Mesenchymal stem cell (in vitro differentiated cells and primary cell): ENCODE measurements around the gene SRPK2.
"Not testable (repeated sequence)": the region's sequence is repeated elsewhere in the genome, so short reads cannot be mapped to it uniquely, and the experiment has no call there.

Source experiments
- DNase-seq: peaks from one replicate; pipeline ENCODE4 v3.0.0-alpha.2; 2013
- H2AFZ ChIP-seq: one replicate; pipeline ENCODE4 v1.6.1; 2013; ENCODE audit warnings: low read depth, mild to moderate bottlenecking, control low read depth, inconsistent platforms, low read length, moderate library complexity
- H2AK5ac ChIP-seq: 2 replicates; pipeline ENCODE4 v1.6.1; 2013; ENCODE audit warnings: low read length, moderate library complexity, mild to moderate bottlenecking, inconsistent platforms; ENCODE audit not compliant: severe bottlenecking
- H2BK120ac ChIP-seq: one replicate; pipeline ENCODE4 v1.6.1; 2013; ENCODE audit warnings: low read depth, mild to moderate bottlenecking, inconsistent platforms, low read length, moderate library complexity
- H2BK12ac ChIP-seq, 2 experiments: one replicate each; pipeline ENCODE4 v1.6.1; 2013; ENCODE audit warnings: inconsistent platforms in 2 of 2, low read length in 2 of 2, mild to moderate bottlenecking in 2 of 2, moderate library complexity in 2 of 2, control low read depth in 1 of 2
- H2BK15ac ChIP-seq: one replicate; pipeline ENCODE4 v1.6.1; 2013; ENCODE audit warnings: mild to moderate bottlenecking, low read depth, inconsistent platforms; ENCODE audit not compliant: poor library complexity, severe bottlenecking
- H2BK5ac ChIP-seq: 2 replicates; pipeline ENCODE4 v1.6.1; 2013; ENCODE audit warnings: low read depth, mild to moderate bottlenecking, low read length, control low read depth, inconsistent platforms; ENCODE audit not compliant: poor library complexity, severe bottlenecking
- H3K14ac ChIP-seq, 2 experiments: one replicate each; pipeline ENCODE4 v1.6.1; 2013; ENCODE audit warnings: inconsistent platforms in 2 of 2, low read length in 2 of 2, control low read depth in 1 of 2, mild to moderate bottlenecking in 1 of 2, moderate library complexity in 1 of 2
- H3K18ac ChIP-seq, 2 experiments: one replicate each; pipeline ENCODE4 v1.6.1; 2013; ENCODE audit warnings: inconsistent platforms in 2 of 2, low read length in 2 of 2, control low read depth in 1 of 2, low read depth in 1 of 2, mild to moderate bottlenecking in 1 of 2
- H3K23ac ChIP-seq, 2 experiments: one replicate each; pipeline ENCODE4 v1.6.1; 2013; ENCODE audit warnings: inconsistent platforms in 2 of 2, low read length in 2 of 2, mild to moderate bottlenecking in 2 of 2, moderate library complexity in 2 of 2, control low read depth in 1 of 2
- H3K27ac ChIP-seq: 2 replicates; pipeline ENCODE4 v1.5.1; 2013; ENCODE audit warnings: mild to moderate bottlenecking, moderate library complexity, low read length, control low read depth, inconsistent platforms; ENCODE audit not compliant: poor library complexity, severe bottlenecking
- H3K27me3 ChIP-seq, 2 experiments: 2 replicates each; pipeline versions ENCODE4 v1.6.1 to v1.7.0; 2013; ENCODE audit warnings: low read length in 2 of 2, mild to moderate bottlenecking in 2 of 2, moderate library complexity in 2 of 2, control low read depth in 1 of 2, inconsistent platforms in 1 of 2; ENCODE audit not compliant: control insufficient read depth in 1 of 2, insufficient read depth in 1 of 2
- H3K36me3 ChIP-seq, 2 experiments: 2 replicates each; pipeline versions ENCODE4 v1.6.1 to v1.7.0; 2013; ENCODE audit warnings: low read length in 2 of 2, control low read depth in 1 of 2, inconsistent platforms in 1 of 2, low read depth in 1 of 2, mild to moderate bottlenecking in 1 of 2; ENCODE audit not compliant: insufficient read depth in 2 of 2, control insufficient read depth in 1 of 2
- H3K4ac ChIP-seq, 2 experiments: one replicate each; pipeline ENCODE4 v1.6.1; 2013; ENCODE audit warnings: inconsistent platforms in 2 of 2, low read length in 2 of 2, mild to moderate bottlenecking in 2 of 2, moderate library complexity in 2 of 2, control low read depth in 1 of 2, low read depth in 1 of 2
- H3K4me1 ChIP-seq: 2 replicates; pipeline ENCODE4 v1.6.1; 2013; ENCODE audit warnings: low read depth, low read length, control low read depth; ENCODE audit not compliant: control insufficient read depth, insufficient read depth
- H3K4me2 ChIP-seq: 2 replicates; pipeline ENCODE4 v1.6.1; 2013; ENCODE audit warnings: low read length, mild to moderate bottlenecking, inconsistent platforms; ENCODE audit not compliant: poor library complexity, severe bottlenecking
- H3K4me3 ChIP-seq, 2 experiments: 2 replicates each; pipeline versions ENCODE4 v1.5.1 to v1.7.0; 2013; ENCODE audit warnings: low read length in 2 of 2, mild to moderate bottlenecking in 2 of 2, control low read depth in 1 of 2, low read depth in 1 of 2; ENCODE audit not compliant: insufficient read depth in 1 of 2
- H3K79me1 ChIP-seq: replicated peaks from 2 replicates; pipeline ENCODE4 v1.6.1; 2013; ENCODE audit warnings: mild to moderate bottlenecking, control low read depth, low read length, inconsistent platforms; ENCODE audit not compliant: poor library complexity, severe bottlenecking
- H3K9ac ChIP-seq: 2 replicates; pipeline ENCODE4 v1.7.0; 2013; ENCODE audit warnings: mild to moderate bottlenecking, low read length, moderate library complexity
- H3K9me3 ChIP-seq: 2 replicates; pipeline ENCODE4 v1.7.0; 2013; ENCODE audit warnings: mild to moderate bottlenecking, low read length; ENCODE audit not compliant: control insufficient read depth
- H4K8ac ChIP-seq: one replicate; pipeline ENCODE4 v1.6.1; 2013; ENCODE audit warnings: inconsistent platforms, mild to moderate bottlenecking, low read length, moderate library complexity
- H4K91ac ChIP-seq: one replicate; pipeline ENCODE4 v1.6.1; 2013; ENCODE audit warnings: mild to moderate bottlenecking, low read length, inconsistent platforms
- WGBS: methylation state at CpG from one replicate; pipeline ENCODE4 v1.1.7; 2013; ENCODE audit warnings: mixed read lengths; 5-methylcytosine and 5-hydroxymethylcytosine counted together

The SRPK2 gene

GRCh38 chr7:105426606-105427146, 38.0 kb upstream of the SRPK2 start:
- peaks cover 15% of the 10 kb centered on the region for H3K4me1 ChIP-seq
- no peak overlapping the region for H3K23ac ChIP-seq
- no peak overlapping the region for H3K14ac ChIP-seq
- no peaks in the 10 kb centered on the region for H3K79me1 ChIP-seq
- H2BK12ac ChIP-seq: no peak overlapping the region
- H3K4me3 ChIP-seq: no peak overlapping the region
- no peaks in the 10 kb centered on the region for H3K9me3 ChIP-seq
- no peaks in the 10 kb centered on the region for H3K36me3 ChIP-seq
- WGBS: 100% methylated on average over 1 of the region's 2 CpGs
- H4K8ac ChIP-seq: no peak overlapping the region
- H3K4ac ChIP-seq: no peak overlapping the region
- H3K18ac ChIP-seq: no peak overlapping the region
- no peak overlapping the region for H3K9ac ChIP-seq
- H2AFZ ChIP-seq: no peak overlapping the region
- H2BK15ac ChIP-seq: no peak overlapping the region
- no peak overlapping the region for H4K91ac ChIP-seq
- no peak overlapping the region for H2BK120ac ChIP-seq
- no peak overlapping the region for H2AK5ac ChIP-seq
- no peak for DNase-seq
- H2BK5ac ChIP-seq: no peak overlapping the region
- no peaks in the 10 kb centered on the region for H3K27me3 ChIP-seq
- peak overlapping the region; percentile 84 for H3K27ac ChIP-seq
- H3K4me2 ChIP-seq: no peak overlapping the region

DNA sequence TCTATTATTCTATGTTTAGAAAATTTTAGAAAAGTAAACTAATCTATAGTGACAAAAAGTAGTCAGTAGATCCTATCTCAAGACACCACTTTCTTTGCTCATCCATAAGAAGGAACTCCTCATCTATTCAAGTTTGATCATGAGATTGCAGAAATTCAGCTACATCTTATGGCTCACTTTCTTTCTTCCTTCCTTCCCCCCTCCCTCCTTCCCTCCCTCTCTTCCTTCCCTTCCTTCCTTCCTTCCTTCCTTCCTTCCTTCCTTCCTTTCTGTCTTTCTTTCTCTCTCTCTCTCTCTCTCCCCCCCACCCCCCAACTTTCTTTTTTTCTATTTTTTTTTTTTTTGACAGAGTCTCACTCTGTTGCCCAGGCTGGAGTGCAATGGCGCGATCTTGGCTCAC, 35.3 kb upstream of the SRPK2 start:
- H3K79me1 ChIP-seq: no peaks in the 10 kb centered on the region
- 100% methylated on average over 2 of the region's 2 CpGs for WGBS
- no peak overlapping the region for H3K4me3 ChIP-seq
- H2AFZ ChIP-seq: no peak overlapping the region
- H2BK120ac ChIP-seq: no peak overlapping the region
- no peak overlapping the region for H2BK15ac ChIP-seq
- no peak overlapping the region for H3K9ac ChIP-seq
- H3K4me1 ChIP-seq: peaks cover 6% of the 10 kb centered on the region
- DNase-seq: no peak
- H3K23ac ChIP-seq: no peak overlapping the region
- no peak overlapping the region for H3K14ac ChIP-seq
- H3K27me3 ChIP-seq: peaks cover 0 to 3% of the 10 kb centered on the region in 2 experiments
- H2AK5ac ChIP-seq: no peak overlapping the region
- H4K8ac ChIP-seq: no peak overlapping the region
- no peak overlapping the region for H3K4ac ChIP-seq
- H4K91ac ChIP-seq: no peak overlapping the region
- H3K4me2 ChIP-seq: no peak overlapping the region
- no peaks in the 10 kb centered on the region for H3K36me3 ChIP-seq
- no peaks in the 10 kb centered on the region for H3K9me3 ChIP-seq
- no peak overlapping the region for H3K18ac ChIP-seq
- H2BK12ac ChIP-seq: no peak overlapping the region
- H2BK5ac ChIP-seq: no peak overlapping the region
- no peak overlapping the region for H3K27ac ChIP-seq

- Histone ChIP-seq H3K27me3 (no peaks in the 10 kb centered on the region), H2AK5ac (no peak overlapping the region)
- WGBS: 73% methylated on average over 4 of the region's 8 CpGs
Measured at GRCh38 chr7:105413887-105414437, 25.2 kb upstream of the SRPK2 start.

DNA sequence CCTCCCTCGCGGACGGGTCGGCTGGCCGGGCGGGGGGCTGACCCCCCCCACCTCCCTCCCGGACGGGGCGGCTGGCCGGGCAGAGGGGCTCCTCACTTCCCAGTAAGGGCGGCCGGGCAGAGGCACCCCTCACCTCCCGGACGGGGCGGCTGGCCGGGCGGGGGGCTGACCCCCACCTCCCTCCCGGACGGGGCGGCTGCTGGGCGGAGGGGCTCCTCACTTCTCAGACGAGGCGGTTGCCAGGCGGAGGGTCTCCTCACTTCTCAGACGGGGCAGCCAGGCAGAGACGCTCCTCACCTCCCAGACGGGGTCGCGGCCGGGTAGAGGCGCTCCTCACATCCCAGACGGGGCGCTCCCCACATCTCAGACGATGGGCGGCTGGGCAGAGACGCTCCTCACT, 22.1 kb upstream of the SRPK2 start:
- WGBS: 96% methylated on average over 13 of the region's 36 CpGs
- H3K9me3 ChIP-seq, H3K4me3 ChIP-seq, H3K14ac ChIP-seq, H2BK5ac ChIP-seq, H3K27ac ChIP-seq, H3K79me1 ChIP-seq, H3K9ac ChIP-seq, H2BK120ac ChIP-seq, H3K4me1 ChIP-seq, DNase-seq, H3K18ac ChIP-seq, H3K36me3 ChIP-seq, H3K4ac ChIP-seq, H4K91ac ChIP-seq, H3K4me2 ChIP-seq, H3K27me3 ChIP-seq, H2BK12ac ChIP-seq, H2AFZ ChIP-seq, H2BK15ac ChIP-seq, H2AK5ac ChIP-seq, H3K23ac ChIP-seq, H4K8ac ChIP-seq: not testable (repeated sequence)

More at GRCh38 chr7:105413887-105414437, 25.2 kb upstream of the SRPK2 start:
- no peak overlapping the region for H2AFZ ChIP-seq
- H3K4me2 ChIP-seq: no peak overlapping the region
- DNase-seq: peak; percentile 8
- H2BK5ac ChIP-seq: no peak overlapping the region
- H3K79me1 ChIP-seq: no peaks in the 10 kb centered on the region
- H3K9ac ChIP-seq: no peak overlapping the region
- no peaks in the 10 kb centered on the region for H3K9me3 ChIP-seq
- H2BK15ac ChIP-seq: no peak overlapping the region
- no peak overlapping the region for H3K27ac ChIP-seq
- H4K8ac ChIP-seq: no peak overlapping the region
- no peak overlapping the region for H3K14ac ChIP-seq
- no peak overlapping the region for H2BK12ac ChIP-seq
- H3K18ac ChIP-seq: no peak overlapping the region
- no peak overlapping the region for H3K4ac ChIP-seq
- no peak overlapping the region for H4K91ac ChIP-seq
- H3K4me1 ChIP-seq: no peaks in the 10 kb centered on the region
- H3K36me3 ChIP-seq: no peaks in the 10 kb centered on the region
- no peak overlapping the region for H3K23ac ChIP-seq
- H2BK120ac ChIP-seq: no peak overlapping the region
- H3K4me3 ChIP-seq: no peak overlapping the region
